ENCODE results near the gene DCHS2.
"Not testable (repeated sequence)": the region's sequence is repeated elsewhere in the genome, so short reads cannot be mapped to it uniquely, and the experiment has no call there.

Gene DCHS2

GRCh38 chr4:154310578-154310977, 181.0 kb downstream of the DCHS2 start:
- DNase-seq: no peak

GRCh38 chr4:154308207-154308606, 183.4 kb downstream of the DCHS2 start:
- no peak for DNase-seq

DNA sequence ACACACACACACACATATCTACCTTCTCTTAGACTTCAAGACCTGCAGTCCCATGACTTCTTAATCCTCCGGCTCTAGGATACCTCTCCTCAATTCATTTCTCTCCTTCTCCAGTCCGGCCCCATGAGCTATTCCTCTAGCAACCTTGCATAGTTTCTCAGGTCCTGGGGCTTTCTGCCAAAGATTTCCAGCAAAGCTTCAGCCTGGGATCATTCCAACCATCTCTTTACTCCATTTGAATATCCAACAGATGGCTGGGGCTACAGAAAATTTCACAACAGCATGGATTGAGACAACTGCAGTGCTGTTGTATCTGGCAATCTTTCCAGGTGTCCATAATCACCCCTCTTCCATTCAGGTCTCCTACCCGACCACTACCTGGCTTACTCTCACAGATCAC, 184.1 kb downstream of the DCHS2 start:
- no peak for DNase-seq

GRCh38 chr4:154305616-154306015, 186.0 kb downstream of the DCHS2 start:
- DNase-seq: no peak

- no peak for DNase-seq
Measured at GRCh38 chr4:154304679-154305078, 186.9 kb downstream of the DCHS2 start.

DNA sequence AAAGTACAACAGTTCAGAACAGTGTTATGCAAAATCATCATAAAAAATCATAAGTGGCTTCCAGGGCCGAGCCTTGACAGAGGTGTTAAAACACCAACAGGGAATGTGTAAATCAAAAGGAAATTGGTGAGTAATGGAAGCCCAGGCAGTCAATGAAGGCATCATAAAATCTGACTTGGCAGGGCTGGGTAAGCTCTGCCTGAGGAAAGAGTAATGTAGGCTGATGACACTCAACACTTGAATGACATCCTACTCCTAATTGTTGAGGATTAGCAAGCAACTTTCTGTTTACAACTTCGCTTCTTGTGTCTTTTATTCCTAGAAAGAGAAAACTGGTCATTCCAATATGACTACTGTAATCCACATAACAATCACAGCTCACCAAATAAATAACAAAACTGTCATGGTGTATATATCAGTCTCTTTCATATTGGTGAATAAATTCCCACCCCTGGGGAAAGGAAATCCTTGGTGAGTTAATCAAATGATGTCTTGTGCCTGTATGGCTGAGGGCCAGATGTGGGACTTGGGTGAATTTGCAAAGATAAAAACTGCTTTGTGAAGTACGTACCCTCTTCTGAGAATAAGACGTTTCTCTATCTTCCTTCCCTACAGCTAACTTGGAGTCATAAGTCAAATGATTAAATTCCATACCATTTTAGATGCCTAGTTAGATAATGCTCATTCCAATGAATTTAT, 196.8 kb downstream of the DCHS2 start:
- DNase-seq: no peak

DNA sequence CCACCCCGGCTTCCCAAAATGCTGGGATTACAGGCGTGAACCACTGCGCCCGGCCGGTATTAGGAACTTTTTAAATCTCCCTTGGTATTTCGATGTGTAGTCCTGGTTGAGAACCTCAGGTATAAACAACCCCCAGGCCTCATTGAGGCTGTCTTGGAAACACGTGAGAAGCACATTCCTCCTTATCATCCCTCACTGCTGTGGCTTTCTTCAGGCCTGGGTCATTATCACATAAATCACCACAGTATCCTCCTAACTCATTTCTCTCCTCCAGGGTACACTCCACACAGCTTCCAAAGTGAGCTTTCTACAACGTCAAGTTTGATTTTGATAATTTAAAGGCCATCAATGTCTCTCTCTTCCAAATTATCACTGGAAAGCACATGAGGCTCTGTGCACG, 198.2 kb downstream of the DCHS2 start:
- DNase-seq: no peak

- DNase-seq: no peak
Measured at GRCh38 chr4:154292589-154292988, 199.0 kb downstream of the DCHS2 start.

- no peak for DNase-seq
Measured at GRCh38 chr4:154277172-154277571, 214.4 kb downstream of the DCHS2 start.

DNA sequence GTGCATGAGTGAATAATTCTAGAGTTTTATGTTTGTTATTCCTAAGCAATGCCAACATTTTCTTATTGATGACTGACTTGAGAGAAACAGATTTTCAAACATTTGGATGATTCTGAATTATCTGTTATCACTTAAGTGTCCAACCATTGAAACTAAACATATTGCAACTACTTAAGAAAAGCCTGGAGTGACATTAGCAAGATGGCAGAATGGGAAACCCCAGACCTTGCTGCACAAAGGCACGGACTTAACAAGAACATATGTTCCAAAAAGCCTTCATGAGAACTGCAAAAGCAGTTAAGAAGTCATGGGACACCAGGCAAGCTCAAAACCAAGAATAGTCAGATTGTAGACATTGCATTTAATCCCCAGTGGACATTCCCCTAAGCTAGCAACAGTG, 215.1 kb downstream of the DCHS2 start:
- no peak for DNase-seq

DNA sequence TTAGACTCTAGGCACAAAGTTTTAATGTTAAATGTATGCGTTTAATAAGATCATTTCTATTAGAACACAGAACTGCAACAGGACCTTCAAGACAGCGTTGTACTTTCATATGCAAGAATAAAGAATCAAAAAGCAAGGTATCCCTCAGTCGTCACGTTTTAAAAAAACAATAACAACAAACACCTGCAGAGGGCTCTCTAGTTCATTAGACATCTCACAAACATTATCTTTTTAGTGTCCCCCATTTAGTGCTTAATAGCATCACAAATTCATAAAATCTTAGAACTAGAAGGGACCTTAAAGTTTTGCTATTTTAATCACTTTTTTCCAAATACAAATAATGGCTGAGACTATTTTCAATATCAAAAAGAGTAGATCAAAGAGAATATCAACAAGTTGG, 236.6 kb downstream of the DCHS2 start:
- no peak for DNase-seq

DNA sequence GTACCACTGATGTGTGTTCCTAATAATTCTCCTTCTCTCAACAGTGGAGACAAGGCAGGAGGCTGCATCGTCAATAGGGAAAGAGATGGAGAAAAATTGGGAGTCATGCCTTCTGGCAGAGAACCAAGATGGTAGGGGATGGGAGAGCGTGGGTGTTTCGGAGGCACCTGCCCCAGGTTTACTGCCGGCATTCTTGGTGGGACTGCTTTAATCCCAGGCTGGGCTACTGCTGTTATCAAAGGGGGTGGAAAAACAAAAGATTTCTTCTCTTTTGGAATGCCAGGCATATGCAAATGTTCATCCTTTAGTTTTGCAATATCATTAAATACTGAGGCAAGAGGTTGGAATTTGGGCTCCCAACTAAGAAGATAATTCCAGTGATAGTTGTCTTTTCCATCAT, 257.0 kb downstream of the DCHS2 start:
- no peak for DNase-seq

- no peak for DNase-seq
Measured at GRCh38 chr4:154231806-154232478, 259.7 kb downstream of the DCHS2 start.

GRCh38 chr4:154230723-154231122, 260.9 kb downstream of the DCHS2 start:
- DNase-seq: no peak

GRCh38 chr4:154230091-154230490, 261.5 kb downstream of the DCHS2 start:
- no peak for DNase-seq

DNA sequence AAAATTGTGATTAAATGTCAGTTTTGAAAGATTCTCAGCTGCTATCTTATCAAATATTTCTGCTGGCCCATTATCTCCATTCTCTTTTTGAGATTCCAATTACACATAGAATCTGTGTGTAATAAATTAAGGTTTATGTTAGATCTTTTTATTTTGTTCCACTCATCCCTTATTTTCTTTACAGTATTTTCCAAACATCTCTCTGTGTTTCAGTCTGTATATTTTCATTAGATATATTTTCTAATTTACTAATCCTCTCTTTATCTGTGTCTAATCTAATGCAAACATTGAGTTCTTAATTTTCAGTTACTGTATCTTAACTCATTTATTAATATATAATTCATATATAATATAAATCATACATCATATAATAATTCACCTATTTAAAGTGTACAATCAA, 268.7 kb downstream of the DCHS2 start:
- DNase-seq: no peak

DNA sequence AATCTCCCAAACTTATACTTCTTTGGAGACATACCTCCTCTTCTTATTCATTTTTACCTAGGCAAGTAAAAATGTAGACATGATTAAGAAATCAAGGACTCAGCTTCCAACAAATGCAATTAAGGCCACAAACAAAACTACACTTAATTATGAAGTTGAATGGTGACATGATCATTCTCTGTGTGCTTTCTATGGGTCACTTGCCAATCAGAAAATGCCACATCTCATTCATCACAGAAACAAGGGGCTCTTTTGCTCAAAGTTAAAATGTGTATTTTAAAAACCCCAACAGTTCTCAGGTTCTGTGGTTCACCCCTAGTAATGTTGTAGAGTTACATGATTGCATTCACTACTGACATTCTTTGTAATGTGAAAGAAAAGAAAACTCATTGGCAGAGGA, 273.5 kb downstream of the DCHS2 start:
- DNase-seq: no peak

- not testable (repeated sequence) for DNase-seq
Measured at GRCh38 chr4:154217384-154217783, 274.2 kb downstream of the DCHS2 start.

DNA sequence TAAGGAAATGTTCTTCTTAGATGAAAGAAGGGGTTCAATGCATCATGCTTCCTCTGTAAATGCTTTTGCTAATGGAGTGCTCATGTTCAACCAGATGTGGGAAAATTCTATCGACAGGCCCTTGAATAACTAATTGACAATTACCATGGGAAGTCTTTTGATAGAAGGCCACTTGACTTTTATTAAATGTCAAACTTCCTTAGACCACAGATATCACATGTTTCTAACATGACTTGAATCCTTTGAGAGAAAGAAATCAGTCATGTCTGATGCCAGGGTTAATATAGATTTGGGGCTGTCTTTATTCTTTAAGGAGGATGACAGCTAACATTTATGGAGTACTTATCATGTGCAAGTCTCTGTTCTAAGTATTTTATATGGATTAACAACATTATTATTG, 280.1 kb downstream of the DCHS2 start:
- no peak for DNase-seq

DNA sequence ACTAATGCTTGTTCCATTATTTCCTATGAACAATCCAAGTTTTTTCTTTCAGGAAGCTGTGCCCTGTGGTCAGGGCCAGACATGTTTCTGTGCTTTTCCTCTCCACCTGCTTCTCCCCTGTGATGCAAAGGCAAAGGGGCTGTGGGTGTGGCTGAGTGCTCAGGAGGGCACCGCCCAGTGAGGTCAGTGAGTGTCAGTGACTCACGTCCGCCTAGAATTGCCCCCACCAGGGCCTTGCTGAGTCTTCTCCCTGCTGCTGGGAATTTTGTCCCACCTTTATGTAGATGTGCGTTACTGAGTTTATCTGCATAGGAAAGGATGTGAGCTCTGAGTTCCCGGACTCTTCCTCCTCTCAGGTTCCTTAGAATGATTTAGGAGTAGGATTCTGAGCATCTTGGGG, 283.2 kb downstream of the DCHS2 start:
- DNase-seq: no peak

DNA sequence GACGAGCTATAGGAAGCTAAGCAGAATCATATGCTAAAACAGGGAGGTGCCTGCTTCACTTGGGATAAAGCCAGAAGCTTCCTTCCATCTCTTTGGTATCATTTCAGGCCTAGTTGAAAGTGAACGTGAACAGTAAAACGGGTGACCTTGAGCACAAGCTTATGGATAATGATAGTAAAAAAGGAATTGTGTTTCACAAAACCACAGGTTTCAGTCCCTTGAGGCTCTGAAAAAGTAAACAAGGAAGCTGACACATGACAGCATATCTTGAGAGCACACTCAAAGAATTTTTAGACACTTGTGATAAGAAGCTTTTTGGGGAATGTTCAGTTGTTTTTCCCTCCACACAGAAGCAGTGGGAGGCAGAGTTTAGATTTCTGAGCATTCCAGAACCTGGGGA, 286.1 kb downstream of the DCHS2 start:
- no peak for DNase-seq

GRCh38 chr4:154194649-154195048, 296.9 kb downstream of the DCHS2 start:
- no peak for DNase-seq

- no peak for DNase-seq
Measured at GRCh38 chr4:154192585-154192984, 299.0 kb downstream of the DCHS2 start.

GRCh38 chr4:154189346-154189745, 302.3 kb downstream of the DCHS2 start:
- DNase-seq: no peak

GRCh38 chr4:154186888-154187287, 304.7 kb downstream of the DCHS2 start:
- DNase-seq: no peak
